ENCODE data around the gene SPDYE8.
"Not testable (repeated sequence)": the region's sequence is repeated elsewhere in the genome, so short reads cannot be mapped to it uniquely, and the experiment has no call there.

SPDYE8 gene

GRCh38 chr7:73029666-73030065 is at the start of gene SPDYE8:
SPDYE8 (minus strand) TSS chr7:73029766; CDS start chr7:73027966, 1,800 bp downstream.
- not testable (repeated sequence) for H3K9me3 Mint-ChIP-seq; H3K4me3 Mint-ChIP-seq; H3K4me1 Mint-ChIP-seq; H3K27ac Mint-ChIP-seq; H3K27me3 Mint-ChIP-seq; H3K36me3 Mint-ChIP-seq; ATAC-seq (ENCODE audit: low read depth); DNase-seq (ENCODE audit: low spot score in 2 of 2)

DNA sequence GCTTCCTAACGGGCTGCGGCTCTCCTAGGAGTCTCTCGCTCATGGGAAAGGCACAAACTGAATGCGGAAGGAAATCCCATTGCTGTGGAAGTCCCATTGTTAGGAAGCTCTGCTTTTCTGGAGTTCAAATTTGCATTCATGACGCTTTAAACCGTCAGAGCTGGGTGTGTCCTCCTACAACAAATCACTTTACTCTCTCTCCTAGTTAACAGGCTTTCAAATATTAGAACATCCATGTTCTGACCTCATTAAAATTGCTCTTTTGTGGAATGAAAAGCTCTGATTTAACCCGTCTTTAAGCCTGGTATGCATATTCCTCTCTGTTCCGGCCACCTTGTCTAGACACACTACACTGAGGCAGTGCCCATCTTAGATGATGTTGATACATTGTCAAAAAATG is 28.2 kb upstream of the SPDYE8 start, which contains the start of gene SPDYE11:
SPDYE11 (minus strand) TSS at position 101 of the 400 bp plus-strand sequence. CDS start 1,800 bp downstream, outside the sequence.
- H3K36me3 Mint-ChIP-seq; H3K27ac Mint-ChIP-seq; DNase-seq (ENCODE audit: low spot score in 2 of 2); H3K9me3 Mint-ChIP-seq; ATAC-seq (ENCODE audit: low read depth); H3K27me3 Mint-ChIP-seq; H3K4me1 Mint-ChIP-seq; H3K4me3 Mint-ChIP-seq: not testable (repeated sequence)

DNA sequence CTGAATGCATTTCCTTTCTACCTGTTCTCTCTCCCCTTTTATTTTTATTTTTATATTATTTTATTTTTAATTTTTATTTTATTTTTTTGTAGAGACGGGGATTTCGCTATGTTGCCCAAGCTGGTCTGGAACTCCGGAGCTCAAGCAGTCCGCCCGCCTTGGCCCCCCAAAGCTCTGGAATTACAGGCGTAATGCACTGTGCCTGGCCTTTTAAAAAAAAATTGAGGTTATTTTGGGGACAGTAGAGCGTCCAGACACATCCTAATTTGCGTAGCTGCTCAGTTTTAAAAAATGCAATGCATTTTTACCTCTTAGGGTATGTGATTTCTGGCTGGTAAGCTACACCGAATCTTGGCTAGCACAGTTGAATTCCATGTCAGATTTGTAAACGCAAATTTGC is 23.1 kb downstream of the SPDYE8 start:
- H3K4me1 Mint-ChIP-seq; ATAC-seq (ENCODE audit: low read depth); H3K4me3 Mint-ChIP-seq; H3K27ac Mint-ChIP-seq; H3K27me3 Mint-ChIP-seq; H3K36me3 Mint-ChIP-seq; H3K9me3 Mint-ChIP-seq: not testable (repeated sequence)
- peak in 1 of 2 donors; percentile 13 for DNase-seq (ENCODE audit: low spot score in 2 of 2)

DNA sequence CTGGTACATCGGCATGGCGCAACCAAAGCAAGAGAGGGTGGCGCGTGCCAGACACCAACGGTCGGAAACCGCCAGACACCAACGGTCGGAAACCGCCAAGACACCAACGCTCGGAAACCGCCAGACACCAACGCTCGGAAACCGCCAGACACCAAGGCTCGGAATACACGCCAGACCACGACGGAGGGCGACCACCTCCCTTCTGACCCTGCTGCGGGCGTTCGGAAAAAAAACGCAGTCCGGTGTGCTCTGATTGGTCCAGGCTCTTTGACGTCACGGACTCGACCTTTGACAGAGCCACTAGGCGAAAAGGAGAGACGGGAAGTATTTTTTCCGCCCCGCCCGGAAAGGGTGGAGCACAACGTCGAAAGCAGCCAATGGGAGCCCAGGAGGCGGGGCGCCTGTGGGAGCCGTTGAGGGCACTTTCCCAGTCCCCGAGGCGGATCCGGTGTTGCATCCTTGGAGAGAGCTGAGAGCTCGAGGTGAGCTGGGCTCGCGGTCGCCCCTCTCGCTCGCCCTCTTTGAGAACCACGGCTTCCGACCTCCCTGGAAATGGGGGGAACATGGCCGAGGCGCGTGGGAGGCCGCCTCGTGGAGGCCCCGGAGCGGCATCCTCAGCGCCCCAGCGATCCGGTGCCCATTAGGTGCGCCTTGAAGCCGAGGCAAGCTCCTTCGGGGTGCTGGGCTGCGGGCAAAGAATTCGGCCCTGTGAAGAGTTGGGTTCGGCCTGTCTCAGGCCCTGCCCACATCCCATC is 23.7 kb downstream of the SPDYE8 start:
- peak overlapping the region; percentile 93 for H3K4me3 Mint-ChIP-seq
- H3K27me3 Mint-ChIP-seq, H3K9me3 Mint-ChIP-seq, H3K36me3 Mint-ChIP-seq, H3K4me1 Mint-ChIP-seq: not testable (repeated sequence)
- peak; percentile 82 for ATAC-seq (ENCODE audit: low read depth)
- peak; percentile 76 to 91 for DNase-seq (ENCODE audit: low spot score in 2 of 2)
- peak overlapping the region; percentile 96 for H3K27ac Mint-ChIP-seq

GRCh38 chr7:73005356-73005692 is 24.2 kb downstream of the SPDYE8 start:
- not testable (repeated sequence) for H3K4me1 Mint-ChIP-seq, H3K36me3 Mint-ChIP-seq, H3K9me3 Mint-ChIP-seq, H3K27me3 Mint-ChIP-seq
- DNase-seq (ENCODE audit: low spot score in 2 of 2) (peak; percentile 59 to 80), ATAC-seq (ENCODE audit: low read depth) (peak; percentile 70)
- Mint-ChIP-seq H3K27ac (peak overlapping the region; percentile 96), H3K4me3 (peak overlapping the region; percentile 93)

DNA sequence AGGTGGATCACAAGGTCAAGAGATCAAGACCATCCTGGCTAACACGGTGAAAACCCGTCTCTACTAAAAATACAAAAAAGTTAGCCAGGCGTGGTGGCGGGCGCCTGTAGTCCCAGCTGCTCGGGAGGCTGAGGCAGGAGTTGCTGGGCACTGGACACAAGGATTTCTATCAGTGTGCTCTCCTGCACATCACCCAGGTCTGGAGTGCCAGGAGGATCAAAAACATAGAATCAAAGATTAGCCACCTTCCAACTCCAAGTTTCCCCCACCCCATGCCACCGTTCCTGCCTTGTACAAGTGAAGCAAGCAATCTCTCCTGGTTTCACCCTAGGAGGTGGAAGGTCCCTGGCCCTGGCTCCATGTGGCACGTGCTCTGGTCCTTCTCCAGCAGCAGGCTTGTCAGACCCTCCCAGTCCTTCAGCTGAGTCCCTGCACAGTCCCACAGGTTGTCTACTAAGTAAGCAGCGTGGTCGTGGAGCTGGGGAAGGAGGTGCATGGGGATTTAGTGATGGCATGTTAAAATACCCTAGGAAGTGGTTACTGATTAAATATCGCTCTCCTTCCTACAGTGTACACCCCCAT is 31.6 kb downstream of the SPDYE8 start:
- ATAC-seq (ENCODE audit: low read depth); H3K27ac Mint-ChIP-seq; DNase-seq (ENCODE audit: low spot score in 2 of 2); H3K4me3 Mint-ChIP-seq; H3K9me3 Mint-ChIP-seq; H3K27me3 Mint-ChIP-seq; H3K36me3 Mint-ChIP-seq; H3K4me1 Mint-ChIP-seq: not testable (repeated sequence)

DNA sequence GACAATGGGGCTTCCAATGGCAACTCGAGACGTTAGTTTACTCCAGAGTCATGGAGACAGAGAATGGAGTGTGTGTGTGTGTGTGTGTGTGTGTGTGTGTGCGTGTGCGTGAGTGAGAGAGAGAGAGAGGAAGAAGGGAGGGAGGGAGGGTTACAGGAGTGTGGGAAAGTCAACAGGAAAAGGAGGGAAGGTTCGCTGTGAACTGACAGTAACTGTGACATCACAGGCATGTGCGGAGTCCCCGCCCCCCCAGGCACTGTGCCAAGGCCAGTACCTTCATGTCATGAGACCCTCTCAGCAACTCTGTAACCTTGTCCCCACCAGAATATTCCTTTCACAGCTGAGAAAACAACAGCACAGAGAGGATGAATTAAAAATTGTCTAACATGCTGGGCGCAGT is 32.1 kb downstream of the SPDYE8 start:
- H3K4me3 Mint-ChIP-seq; H3K4me1 Mint-ChIP-seq; ATAC-seq (ENCODE audit: low read depth); H3K36me3 Mint-ChIP-seq; H3K27me3 Mint-ChIP-seq; H3K27ac Mint-ChIP-seq; H3K9me3 Mint-ChIP-seq; DNase-seq (ENCODE audit: low spot score in 2 of 2): not testable (repeated sequence)

- DNase-seq (ENCODE audit: low spot score in 2 of 2); H3K4me3 Mint-ChIP-seq; H3K9me3 Mint-ChIP-seq; H3K27me3 Mint-ChIP-seq; H3K4me1 Mint-ChIP-seq; ATAC-seq (ENCODE audit: low read depth); H3K36me3 Mint-ChIP-seq; H3K27ac Mint-ChIP-seq: not testable (repeated sequence)
Measured at GRCh38 chr7:72995484-72995883, 34.1 kb downstream of the SPDYE8 start.

DNA sequence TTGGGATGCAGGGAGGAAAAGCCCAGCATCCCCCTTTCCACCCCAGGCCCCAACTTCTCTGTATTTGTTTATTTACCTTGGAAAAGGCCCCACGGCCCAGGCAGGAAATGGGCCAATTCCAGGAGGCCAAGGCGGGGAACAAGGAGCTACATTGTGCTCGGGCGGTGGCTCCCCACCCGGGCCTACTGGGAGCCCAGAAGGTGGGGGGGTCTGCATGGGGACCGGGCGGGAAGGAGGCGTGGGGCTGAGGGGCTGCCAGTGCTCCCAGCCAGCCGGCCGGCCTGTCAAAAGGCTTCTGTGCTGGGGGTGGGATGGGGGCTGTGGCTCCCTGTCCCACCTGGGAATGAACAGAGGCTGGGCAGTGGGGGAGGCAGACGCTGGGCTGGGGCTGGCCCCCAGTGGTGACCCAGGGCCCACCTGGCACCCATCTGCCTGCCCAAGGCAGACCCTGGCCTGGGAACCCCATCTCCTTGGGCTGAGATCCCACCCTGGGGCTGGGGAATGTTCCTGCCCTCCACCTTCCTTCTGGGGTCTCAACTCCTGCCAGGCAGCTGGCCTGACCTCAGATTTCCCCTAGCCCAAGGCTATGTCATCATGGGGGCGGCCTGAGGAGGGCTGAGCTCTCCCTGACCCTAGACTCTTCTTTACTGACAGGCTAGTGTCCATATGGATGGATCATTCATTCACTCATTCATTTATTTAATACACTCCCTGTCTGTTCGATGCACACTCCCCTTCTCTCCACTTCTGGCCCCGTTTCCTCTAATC is 39.2 kb downstream of the SPDYE8 start:
- ATAC-seq (ENCODE audit: low read depth); H3K9me3 Mint-ChIP-seq; H3K4me3 Mint-ChIP-seq; H3K27me3 Mint-ChIP-seq; H3K4me1 Mint-ChIP-seq; DNase-seq (ENCODE audit: low spot score in 2 of 2); H3K27ac Mint-ChIP-seq; H3K36me3 Mint-ChIP-seq: not testable (repeated sequence)

- H3K27ac Mint-ChIP-seq; H3K4me3 Mint-ChIP-seq; H3K9me3 Mint-ChIP-seq; H3K36me3 Mint-ChIP-seq; ATAC-seq (ENCODE audit: low read depth); H3K27me3 Mint-ChIP-seq; H3K4me1 Mint-ChIP-seq; DNase-seq (ENCODE audit: low spot score in 2 of 2): not testable (repeated sequence)
Measured at GRCh38 chr7:72982084-72982483, 47.5 kb downstream of the SPDYE8 start.

GRCh38 chr7:72980382-72980781 is 49.2 kb downstream of the SPDYE8 start:
- H3K27me3 Mint-ChIP-seq; H3K4me1 Mint-ChIP-seq; ATAC-seq (ENCODE audit: low read depth); H3K4me3 Mint-ChIP-seq; H3K36me3 Mint-ChIP-seq; DNase-seq (ENCODE audit: low spot score in 2 of 2); H3K9me3 Mint-ChIP-seq; H3K27ac Mint-ChIP-seq: not testable (repeated sequence)

DNA sequence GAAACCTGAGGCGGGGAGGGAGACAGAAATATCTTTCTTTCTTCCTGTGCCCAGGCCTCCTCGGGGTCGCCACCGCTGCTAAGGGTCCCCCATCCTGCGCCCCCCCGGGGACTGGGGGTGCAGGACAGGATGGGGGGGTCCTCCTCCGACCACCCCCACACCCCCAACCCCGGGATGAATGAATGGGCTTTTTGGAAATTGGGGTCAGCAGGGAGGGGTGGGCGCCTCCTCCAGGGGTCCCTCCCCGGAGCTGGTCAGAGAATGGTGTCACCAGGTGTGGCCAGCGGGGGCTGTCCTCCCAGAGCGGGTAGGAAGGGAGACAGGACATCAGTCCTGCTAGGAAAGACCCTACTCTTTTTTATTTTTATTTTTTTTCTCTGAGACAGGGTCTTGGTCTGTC is 53.1 kb downstream of the SPDYE8 start:
- not testable (repeated sequence) for H3K36me3 Mint-ChIP-seq; H3K9me3 Mint-ChIP-seq; H3K4me1 Mint-ChIP-seq; H3K27ac Mint-ChIP-seq; ATAC-seq (ENCODE audit: low read depth); DNase-seq (ENCODE audit: low spot score in 2 of 2); H3K27me3 Mint-ChIP-seq; H3K4me3 Mint-ChIP-seq

- DNase-seq (ENCODE audit: low spot score in 2 of 2); H3K36me3 Mint-ChIP-seq; H3K4me3 Mint-ChIP-seq; H3K27me3 Mint-ChIP-seq; H3K27ac Mint-ChIP-seq; H3K4me1 Mint-ChIP-seq; ATAC-seq (ENCODE audit: low read depth); H3K9me3 Mint-ChIP-seq: not testable (repeated sequence)
Measured at GRCh38 chr7:72975656-72976286, 53.8 kb downstream of the SPDYE8 start.

GRCh38 chr7:72974781-72975180 is 54.8 kb downstream of the SPDYE8 start:
- H3K27me3 Mint-ChIP-seq; H3K27ac Mint-ChIP-seq; H3K4me3 Mint-ChIP-seq; H3K4me1 Mint-ChIP-seq; ATAC-seq (ENCODE audit: low read depth); H3K9me3 Mint-ChIP-seq; DNase-seq (ENCODE audit: low spot score in 2 of 2); H3K36me3 Mint-ChIP-seq: not testable (repeated sequence)
